Liver (tissue), 9 donors: ENCODE data around the gene DGKB. TPM values are rescaled to one million over a fixed set of nuclear protein-coding genes. Genes with fewer than 3 reads are reported as not detected.

Experiments
- DNase-seq: peaks from one replicate; pipeline ENCODE4 v3.0.0-alpha.2; 2017; ENCODE audit warnings: low spot score
- H3K27ac ChIP-seq, 2 donors: one replicate each; pipeline ENCODE4 v1.7.0; 2013; ENCODE audit warnings: inconsistent platforms in 2 of 2, low read length in 2 of 2, control low read depth in 1 of 2, low read depth in 1 of 2, mild to moderate bottlenecking in 1 of 2
- H3K27me3 ChIP-seq, 4 donors: one replicate each; pipeline versions ENCODE4 v1.6.1 to v1.7.0; 2013; ENCODE audit warnings: low read length in 3 of 4, inconsistent platforms in 1 of 4, mild to moderate bottlenecking in 1 of 4, moderate library complexity in 1 of 4; ENCODE audit not compliant: control insufficient read depth in 4 of 4, insufficient read depth in 4 of 4
- H3K36me3 ChIP-seq, 4 donors: one replicate each; pipeline versions ENCODE4 v1.6.1 to v1.7.0; 2013; ENCODE audit warnings: low read length in 3 of 4, mild to moderate bottlenecking in 3 of 4, low read depth in 1 of 4, moderate library complexity in 1 of 4; ENCODE audit not compliant: control insufficient read depth in 4 of 4, insufficient read depth in 3 of 4
- H3K4me1 ChIP-seq, 4 donors: one replicate each; pipeline versions ENCODE4 v1.6.1 to v1.7.0; 2013; ENCODE audit warnings: low read length in 3 of 4, mild to moderate bottlenecking in 3 of 4, moderate library complexity in 1 of 4; ENCODE audit not compliant: control insufficient read depth in 4 of 4, insufficient read depth in 4 of 4
- H3K4me3 ChIP-seq, 3 donors: one replicate each; pipeline versions ENCODE4 v1.6.1 to v1.7.0; 2013; ENCODE audit warnings: low read length in 3 of 3, control low read depth in 1 of 3, low read depth in 1 of 3, mild to moderate bottlenecking in 1 of 3
- H3K9ac ChIP-seq, 2 donors: one replicate each; pipeline ENCODE4 v1.7.0; 2013; ENCODE audit warnings: low read length in 2 of 2, mild to moderate bottlenecking in 2 of 2, moderate library complexity in 2 of 2, control low read depth in 1 of 2, low read depth in 1 of 2
- H3K9me3 ChIP-seq, 4 donors: one replicate each; pipeline versions ENCODE4 v1.6.1 to v1.7.0; 2013; ENCODE audit warnings: low read length in 3 of 4; ENCODE audit not compliant: control insufficient read depth in 4 of 4
- CTCF ChIP-seq: fragments of 150-350 bp; IDR thresholded peaks from 2 replicates; pipeline ENCODE4 v1.5.1; 2017; ENCODE audit warnings: improper control_type of control experiment, low read depth, low read length; ENCODE audit not compliant: missing input control
- EGR1 ChIP-seq, 2 donors: IDR thresholded peaks; 2 replicates each; pipeline ENCODE4 v1.6.1; 2016 to 2018; ENCODE audit warnings: antibody characterized with exemption in 2 of 2, low read depth in 2 of 2
- FOXA1 ChIP-seq: IDR thresholded peaks from 2 replicates; pipeline ENCODE4 v1.6.1; 2016; ENCODE audit warnings: antibody characterized with exemption
- FOXA2 ChIP-seq: IDR thresholded peaks from 2 replicates; pipeline ENCODE4 v1.6.1; 2016; ENCODE audit warnings: antibody characterized with exemption
- GABPA ChIP-seq, 2 donors: IDR thresholded peaks in 1 of 2; conservative IDR thresholded peaks in 1 of 2; 2 replicates each; pipeline ENCODE4 v1.6.1; 2016; ENCODE audit warnings: antibody characterized with exemption in 2 of 2, mild to moderate bottlenecking in 1 of 2, moderate library complexity in 1 of 2
- HNF4G ChIP-seq: IDR thresholded peaks from 2 replicates; pipeline ENCODE4 v1.6.1; 2016; ENCODE audit warnings: antibody characterized with exemption
- JUND ChIP-seq, 2 donors: IDR thresholded peaks; 2 replicates each; pipeline ENCODE4 v1.6.1; 2016; ENCODE audit warnings: antibody characterized with exemption in 2 of 2
- MAX ChIP-seq: IDR thresholded peaks from 2 replicates; pipeline ENCODE4 v1.6.1; 2016; ENCODE audit warnings: antibody characterized with exemption
- NR2F2 ChIP-seq: IDR thresholded peaks from 2 replicates; pipeline ENCODE4 v1.6.1; 2016; ENCODE audit warnings: antibody characterized with exemption
- REST ChIP-seq: IDR thresholded peaks from 2 replicates; pipeline ENCODE4 v1.6.1; 2016; ENCODE audit warnings: antibody characterized with exemption, mild to moderate bottlenecking
- RXRA ChIP-seq, 2 donors: IDR thresholded peaks; 2 replicates each; pipeline ENCODE4 v1.6.1; 2017 to 2018; ENCODE audit warnings: antibody characterized with exemption in 2 of 2, mild to moderate bottlenecking in 1 of 2
- SP1 ChIP-seq: IDR thresholded peaks from 2 replicates; pipeline ENCODE4 v1.6.1; 2018; ENCODE audit warnings: antibody characterized with exemption, mild to moderate bottlenecking
- TAF1 ChIP-seq: conservative IDR thresholded peaks from 2 replicates; pipeline ENCODE4 v1.6.1; 2016; ENCODE audit warnings: antibody characterized with exemption, mild to moderate bottlenecking
- YY1 ChIP-seq: IDR thresholded peaks from 2 replicates; pipeline ENCODE4 v1.6.1; 2016; ENCODE audit warnings: antibody characterized with exemption, mild to moderate bottlenecking
- ZBTB33 ChIP-seq: IDR thresholded peaks from 2 replicates; pipeline ENCODE4 v1.6.1; 2016; ENCODE audit warnings: antibody characterized with exemption
- WGBS: extraction: QIAGEN DNeasy Blood & Tissue Kit; methylation state at CpG from one replicate; pipeline ENCODE4 v1.1.7; 2013; 5-methylcytosine and 5-hydroxymethylcytosine counted together
- polyA plus RNA-seq, 2 donors: library from polyadenylated mRNA; stranded (reverse) in 1 of 2; unstranded in 1 of 2; fragments of 200-250 nt in 1 of 2; fragments of >200 nt in 1 of 2; fragmentation: Nextera tagmentation in 1 of 2; extraction: Ambion mirVana in 1 of 2; gene quantifications; one replicate each; pipeline versions ENCODE4 v1.2.1 to v1.2.3, GENCODE V29; 2013 to 2015
- total RNA-seq, 2 donors: library from RNA; depleted of rRNA; stranded (reverse); fragments of >200 nt; gene quantifications; one replicate each; pipeline ENCODE4 v1.2.3, GENCODE V29; 2014
- donor health status: healthy.
- donor health status: healthy.
- donor health status: healthy.
- donor health status: healthy.
- donor health status: healthy.

The DGKB gene
- total and polyA plus RNA-seq, 4 donors = 0.09 to 0.42 TPM; not detected in 2

GRCh38 chr7:14432924-14433323, 469.6 kb downstream of the DGKB start:
- Histone ChIP-seq H3K27me3 (no peaks in the 10 kb centered on the region), H3K27ac (no peak overlapping the region), H3K9ac (no peak overlapping the region), H3K4me3 (no peak overlapping the region), H3K4me1 (no peaks in the 10 kb centered on the region), H3K9me3 (no peaks in the 10 kb centered on the region), H3K36me3 (no peaks in the 10 kb centered on the region)
- 79% methylated on average over 2 of the region's 2 CpGs for WGBS
- DNase-seq = no peak
- no peak for TF ChIP-seq YY1
- no peak for TF ChIP-seq FOXA1
- no peak for TF ChIP-seq GABPA (IDR thresholded peaks at IDR 0.05 in 1 of 2, conservative IDR thresholded peaks at IDR 0.05 in 1 of 2)
- TF ChIP-seq REST = no peak
- TF ChIP-seq JUND (IDR thresholded peaks at IDR 0.05) = no peak
- no peak for TF ChIP-seq EGR1 (IDR thresholded peaks at IDR 0.05; ENCODE audit: low read depth in 2 of 2)
- TF ChIP-seq RXRA (IDR thresholded peaks at IDR 0.05) = no peak
- TF ChIP-seq ZBTB33 = no peak
- no peak for TF ChIP-seq NR2F2
- TF ChIP-seq FOXA2 = no peak
- TF ChIP-seq TAF1 = no peak
- no peak for TF ChIP-seq CTCF

GRCh38 chr7:14430926-14431325, 471.6 kb downstream of the DGKB start:
- Histone ChIP-seq H3K36me3 (no peaks in the 10 kb centered on the region), H3K4me3 (no peak overlapping the region), H3K27ac (no peak overlapping the region), H3K4me1 (no peaks in the 10 kb centered on the region), H3K27me3 (no peaks in the 10 kb centered on the region), H3K9me3 (no peaks in the 10 kb centered on the region), H3K9ac (no peak overlapping the region)
- 94% methylated on average over 3 of the region's 3 CpGs for WGBS
- no peak for DNase-seq
- no peak for TF ChIP-seq GABPA (IDR thresholded peaks at IDR 0.05 in 1 of 2, conservative IDR thresholded peaks at IDR 0.05 in 1 of 2)
- TF ChIP-seq MAX = no peak
- TF ChIP-seq FOXA2 = no peak
- TF ChIP-seq HNF4G = no peak
- TF ChIP-seq SP1 = no peak
- TF ChIP-seq CTCF = no peak
- no peak for TF ChIP-seq JUND (IDR thresholded peaks at IDR 0.05)
